Suppressor macrophage treated with lipopolysaccharide for 1 hour (primary cell): ENCODE results near the gene PPL.
"Not testable (repeated sequence)": the region's sequence is repeated elsewhere in the genome, so short reads cannot be mapped to it uniquely, and the experiment has no call there.

Experiments used
- DNase-seq, 3 donors: peaks; one replicate each; pipeline ENCODE4 v3.0.0-alpha.2; 2020 to 2022

The PPL gene

GRCh38 chr16:4957720-4958509 is 21.0 kb upstream of the PPL start, which contains the start of gene SEC14L5:
Gene SEC14L5, plus strand, starts transcription at chr16:4958330. Its CDS starts 994 bp downstream, at chr16:4959324.
- DNase-seq: peak; percentile 97 to 99 (median 99)

- no peak for DNase-seq
Observed at GRCh38 chr16:4957420-4957719, 20.4 kb upstream of the PPL start.

GRCh38 chr16:4954714-4955113 is 17.8 kb upstream of the PPL start:
- no peak for DNase-seq

- not testable (repeated sequence) for DNase-seq
Observed at GRCh38 chr16:4951583-4951982, 14.6 kb upstream of the PPL start.

- DNase-seq: no peak
Observed at GRCh38 chr16:4949986-4950385, 13.0 kb upstream of the PPL start.

GRCh38 chr16:4948903-4949766 is 12.2 kb upstream of the PPL start:
- DNase-seq: no peak

GRCh38 chr16:4947722-4948503 is 11.0 kb upstream of the PPL start:
- peak; percentile 18 to 45 (median 39) for DNase-seq

GRCh38 chr16:4946917-4947316 is 10.0 kb upstream of the PPL start:
- DNase-seq: no peak

GRCh38 chr16:4945560-4946502 is 8.9 kb upstream of the PPL start:
- peak in 1 of 3 donors; percentile 19 for DNase-seq

GRCh38 chr16:4944333-4945281 is 7.7 kb upstream of the PPL start:
- peak; percentile 71 to 85 (median 82) for DNase-seq

GRCh38 chr16:4942481-4942880 is 5.5 kb upstream of the PPL start:
- no peak for DNase-seq

- DNase-seq: no peak
Observed at GRCh38 chr16:4940719-4941118, 3.8 kb upstream of the PPL start.

- no peak for DNase-seq
Observed at GRCh38 chr16:4938683-4939030, 1.7 kb upstream of the PPL start.

- no peak for DNase-seq
Observed at GRCh38 chr16:4937782-4938682, 1.1 kb upstream of the PPL start.

- DNase-seq: no peak
Observed at GRCh38 chr16:4936181-4936990, 562 bp downstream of the PPL start.

- no peak for DNase-seq
Observed at GRCh38 chr16:4935241-4935855, 1.6 kb downstream of the PPL start.

GRCh38 chr16:4934591-4934990 is 2.4 kb downstream of the PPL start:
- DNase-seq: no peak

- DNase-seq: no peak
Observed at GRCh38 chr16:4933871-4934395, 3.0 kb downstream of the PPL start.
